IPS-11a (cell line): ENCODE measurements around the gene UVRAG.
"Not testable (repeated sequence)": the region's sequence is repeated elsewhere in the genome, so short reads cannot be mapped to it uniquely, and the experiment has no call there.

Experiments used
- H3K4me3 ChIP-seq: one replicate; pipeline ENCODE4 v1.5.1; 2013; ENCODE audit warnings: low read depth, low read length, control low read depth

UVRAG gene

DNA sequence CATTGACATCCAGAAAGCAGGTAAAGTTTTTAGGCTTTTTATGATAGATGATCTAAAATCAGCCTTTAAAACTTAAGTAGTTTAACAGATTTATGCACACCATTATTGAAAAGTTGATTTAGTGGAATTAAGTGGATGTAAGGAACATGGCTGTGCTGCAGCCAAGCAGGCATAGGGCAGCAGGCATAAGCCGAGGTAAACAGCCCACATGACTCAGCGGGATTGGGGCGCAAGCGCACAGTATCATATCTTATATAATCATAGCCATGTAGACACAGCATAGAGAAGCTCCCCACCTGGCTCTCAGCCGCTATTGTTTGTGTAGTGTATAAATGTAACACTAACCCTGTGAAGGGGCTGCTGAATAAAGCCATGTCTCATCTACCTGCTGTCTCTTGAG is 233.8 kb downstream of the UVRAG start:
- H3K4me3 ChIP-seq = no peak overlapping the region

DNA sequence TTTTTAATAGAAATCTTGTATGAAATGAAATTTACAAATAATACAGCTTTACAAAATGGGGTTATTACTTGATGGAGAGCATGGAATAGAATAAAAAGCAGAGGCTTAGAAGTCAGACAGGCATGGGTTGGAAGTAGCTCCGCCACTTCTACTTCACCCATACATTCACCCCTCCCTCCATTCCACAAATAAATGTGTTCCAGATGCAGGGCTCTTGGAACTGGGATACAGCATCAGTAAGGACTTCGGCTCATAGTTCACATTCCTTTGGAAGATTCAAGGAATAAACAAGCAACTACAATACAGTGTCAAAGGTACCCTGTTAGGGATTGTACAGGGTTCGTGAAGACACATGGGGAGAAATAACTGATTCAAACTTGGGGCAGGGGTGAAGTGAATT is 234.5 kb downstream of the UVRAG start:
- H3K4me3 ChIP-seq = no peak overlapping the region

- no peak overlapping the region for H3K4me3 ChIP-seq
Observed at GRCh38 chr11:76051937-76052336, 236.9 kb downstream of the UVRAG start.

GRCh38 chr11:76054330-76054729 is 239.3 kb downstream of the UVRAG start:
- H3K4me3 ChIP-seq = no peak overlapping the region

GRCh38 chr11:76056876-76057275 is 241.9 kb downstream of the UVRAG start:
- H3K4me3 ChIP-seq = no peak overlapping the region

GRCh38 chr11:76060475-76061036 is 245.5 kb downstream of the UVRAG start:
- not testable (repeated sequence) for H3K4me3 ChIP-seq

- no peak overlapping the region for H3K4me3 ChIP-seq
Observed at GRCh38 chr11:76062733-76063132, 247.7 kb downstream of the UVRAG start.

GRCh38 chr11:76064192-76064591 is 249.2 kb downstream of the UVRAG start:
- no peak overlapping the region for H3K4me3 ChIP-seq

DNA sequence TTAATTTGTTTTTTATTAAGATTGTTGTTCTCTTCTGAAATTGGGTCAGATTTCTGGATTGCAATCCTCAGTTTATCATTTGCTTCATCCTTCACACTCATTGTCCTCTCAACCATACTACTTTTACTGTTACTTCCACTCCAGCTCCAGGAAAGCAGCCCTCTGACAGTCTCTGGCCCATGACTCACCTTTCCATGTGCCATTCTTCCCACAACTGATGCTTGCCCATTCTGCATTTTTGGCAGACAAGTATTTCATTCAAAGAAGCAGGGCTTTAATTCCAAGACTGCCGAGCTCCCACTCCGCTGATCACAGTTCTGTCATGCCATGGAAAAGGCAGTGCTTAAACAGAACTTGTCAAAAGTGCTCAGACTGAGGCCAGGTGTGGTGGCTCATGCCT is 252.1 kb downstream of the UVRAG start:
- H3K4me3 ChIP-seq = no peak overlapping the region

DNA sequence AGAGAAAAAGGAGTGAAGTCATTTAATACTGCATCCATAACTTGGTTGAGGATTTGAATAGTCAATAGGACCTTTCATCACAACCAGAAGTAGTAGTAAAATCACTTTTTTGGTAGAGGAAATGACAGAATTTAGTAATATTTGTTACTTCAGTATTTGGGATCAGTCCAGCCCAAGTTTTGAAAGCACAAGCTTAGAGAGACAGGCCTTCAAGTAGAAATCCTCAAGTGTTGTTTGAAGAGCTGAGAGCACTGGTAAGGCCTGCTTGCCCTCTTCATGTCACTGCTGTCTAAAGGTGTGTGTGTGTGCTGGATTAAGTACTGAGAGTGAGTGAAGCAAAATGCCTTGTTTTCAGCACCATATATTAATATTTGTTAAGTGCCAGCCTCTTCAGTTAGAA is 254.0 kb downstream of the UVRAG start:
- H3K4me3 ChIP-seq = no peak overlapping the region

DNA sequence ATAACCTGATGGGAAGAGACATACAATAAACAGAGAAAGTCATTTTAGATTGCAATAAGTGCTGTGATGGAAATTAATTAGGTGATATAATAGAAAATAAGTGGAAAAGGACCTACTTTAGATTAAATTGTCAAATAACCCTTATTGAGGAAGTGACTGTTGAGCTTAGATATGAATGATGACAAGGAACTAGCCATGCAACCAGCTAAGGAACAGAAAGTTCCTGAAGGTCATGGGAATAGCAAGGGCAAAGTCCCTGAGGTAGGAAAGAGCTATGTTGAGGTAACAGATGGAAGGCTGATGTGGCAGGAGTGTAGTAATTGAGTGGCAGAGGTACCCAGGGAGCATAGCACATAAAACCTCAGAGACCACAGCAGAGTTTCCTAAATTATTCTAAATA is 256.1 kb downstream of the UVRAG start:
- H3K4me3 ChIP-seq = no peak overlapping the region

DNA sequence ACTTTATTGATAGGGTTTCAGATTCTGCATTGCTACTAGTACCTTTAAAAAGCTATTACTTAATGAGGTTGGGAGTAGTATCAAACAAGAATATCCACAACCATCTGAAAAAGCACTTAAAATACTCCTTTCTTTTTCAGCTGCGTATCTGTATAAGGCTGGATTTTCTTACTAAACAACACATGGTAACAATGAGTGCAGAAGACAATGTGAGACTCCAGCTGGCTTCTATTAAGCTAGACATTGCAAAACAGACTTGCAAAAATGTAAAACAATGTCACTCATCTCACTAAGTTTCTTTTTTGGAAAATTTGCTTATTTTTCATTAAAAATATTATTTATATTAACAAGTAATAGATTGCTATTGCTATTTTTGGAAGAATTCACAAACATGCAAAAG is 258.7 kb downstream of the UVRAG start:
- no peak overlapping the region for H3K4me3 ChIP-seq

GRCh38 chr11:76074148-76075095 is 259.4 kb downstream of the UVRAG start:
- H3K4me3 ChIP-seq = no peak overlapping the region

DNA sequence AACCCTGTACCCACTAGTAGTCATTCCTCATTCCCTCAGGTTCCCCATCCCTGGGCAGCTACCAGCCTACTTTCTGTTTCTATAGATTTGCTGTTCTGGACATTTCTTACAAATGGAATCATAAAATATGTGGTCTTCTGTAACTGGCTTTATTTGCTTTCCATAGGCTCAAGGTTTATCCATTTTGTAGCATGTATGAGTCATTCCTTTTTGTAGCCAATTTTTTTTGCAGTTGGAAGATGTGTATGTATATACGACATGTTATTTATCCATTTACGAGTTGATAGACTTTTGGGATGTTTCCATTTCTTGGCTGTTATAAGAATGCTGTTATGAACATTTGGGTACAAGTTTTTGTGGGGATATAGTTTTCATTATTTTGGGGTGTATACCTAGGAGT is 260.7 kb downstream of the UVRAG start:
- H3K4me3 ChIP-seq = no peak overlapping the region

- H3K4me3 ChIP-seq = not testable (repeated sequence)
Observed at GRCh38 chr11:76076253-76076652, 261.2 kb downstream of the UVRAG start.

- no peak overlapping the region for H3K4me3 ChIP-seq
Observed at GRCh38 chr11:76076749-76077148, 261.7 kb downstream of the UVRAG start.

DNA sequence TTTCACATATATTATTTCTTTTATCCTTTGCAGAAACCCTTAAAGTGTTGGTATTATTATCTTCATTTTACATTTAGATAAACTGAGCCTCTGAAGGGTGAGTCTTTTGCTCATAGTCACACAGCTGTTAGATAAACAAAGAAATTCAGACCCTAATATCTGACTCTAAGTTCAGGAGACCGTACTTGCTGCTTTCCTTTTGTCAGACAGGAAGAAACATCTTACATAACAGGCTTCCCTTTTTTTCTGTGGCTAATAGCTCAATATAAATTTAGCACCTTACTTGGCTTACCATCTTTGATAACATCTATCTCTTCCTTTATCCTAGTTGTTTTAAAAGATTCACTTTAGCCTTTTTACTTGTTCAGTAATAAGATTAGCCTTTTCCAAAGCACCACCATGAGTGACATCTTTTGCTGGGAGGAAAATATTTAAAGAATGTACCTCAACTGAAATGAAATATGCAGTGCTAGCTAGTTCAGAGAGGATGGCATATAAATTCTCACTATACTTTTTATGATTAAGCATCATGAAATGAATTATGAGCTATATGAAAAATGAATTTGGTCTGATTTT is 262.7 kb downstream of the UVRAG start:
- no peak overlapping the region for H3K4me3 ChIP-seq

DNA sequence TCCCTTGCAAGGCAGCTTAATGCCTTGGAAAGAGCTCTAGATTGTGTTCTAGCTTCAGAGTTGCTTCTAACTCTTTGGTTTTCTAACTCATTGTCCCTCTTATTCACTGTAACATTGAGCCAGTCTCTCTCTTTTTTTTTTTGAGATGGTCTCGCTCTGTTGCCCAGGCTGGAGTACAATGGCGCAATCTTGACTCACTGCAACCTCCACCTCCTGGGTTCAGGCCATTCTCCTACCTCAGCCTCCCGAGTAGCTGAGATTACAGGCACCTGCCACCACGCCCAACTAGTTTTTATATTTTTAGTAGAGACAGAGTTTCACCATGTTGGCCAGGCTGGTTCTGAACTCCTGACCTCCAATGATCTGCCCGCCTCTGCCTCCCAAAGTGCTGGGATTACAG is 266.1 kb downstream of the UVRAG start:
- H3K4me3 ChIP-seq = not testable (repeated sequence)

DNA sequence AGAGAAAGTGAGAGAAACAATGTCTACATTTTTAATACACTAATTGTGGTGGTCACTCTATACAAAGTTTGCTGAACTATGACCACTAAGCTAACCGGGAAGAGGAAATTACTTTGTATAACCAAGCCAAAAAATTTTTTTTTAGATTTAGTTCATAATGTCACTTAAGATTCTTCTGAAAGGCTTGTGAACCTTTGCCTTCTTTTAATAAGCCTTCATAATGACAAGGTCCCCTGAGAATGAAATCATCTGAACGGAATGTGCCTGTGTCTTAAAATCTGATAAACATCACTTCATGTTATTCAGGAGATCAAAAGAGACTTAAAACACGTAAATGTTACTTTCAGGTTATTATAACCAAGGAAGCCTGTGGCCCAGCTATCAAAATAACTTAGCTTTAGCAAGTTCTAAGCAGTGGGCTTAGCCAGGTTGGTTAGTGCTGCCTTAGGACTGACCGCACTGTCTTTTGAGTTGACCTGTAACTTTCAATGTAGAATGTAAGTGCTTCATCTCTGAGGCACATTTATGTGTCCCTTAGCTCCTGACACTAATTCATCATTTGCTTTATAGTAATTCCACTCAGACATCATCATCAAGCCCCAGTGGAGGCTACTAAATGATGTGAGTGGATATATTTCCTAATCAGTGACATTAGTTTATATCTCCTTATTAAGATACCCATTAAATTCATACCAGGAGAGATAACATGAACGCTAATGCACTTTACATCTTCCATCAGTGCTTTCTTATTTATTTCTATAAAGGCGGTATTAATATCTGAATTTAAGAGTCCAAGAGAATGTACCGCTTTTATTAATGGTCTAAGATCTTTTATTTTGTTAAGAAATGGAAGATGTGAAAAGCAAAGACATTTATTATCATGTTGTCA is 268.8 kb downstream of the UVRAG start:
- H3K4me3 ChIP-seq = no peak overlapping the region

DNA sequence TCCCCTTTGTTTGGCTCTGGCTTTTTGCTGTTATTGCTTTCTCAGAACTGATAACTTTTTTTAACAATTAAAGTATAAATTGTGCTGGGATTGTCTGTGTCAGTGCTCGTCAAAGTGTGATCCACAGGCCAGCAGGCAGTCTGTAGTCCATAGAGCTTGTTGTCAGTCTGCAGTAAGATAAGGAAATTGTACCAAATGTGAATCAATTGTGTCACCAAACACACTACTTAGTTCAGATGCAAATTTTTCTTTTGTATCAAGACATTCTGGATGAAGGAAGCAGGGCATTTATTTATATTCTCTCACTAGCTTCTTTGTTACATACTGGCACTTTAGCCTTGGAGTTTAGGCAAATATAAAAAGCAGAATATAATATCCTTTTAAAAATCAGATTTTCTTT is 270.3 kb downstream of the UVRAG start:
- no peak overlapping the region for H3K4me3 ChIP-seq
